ENCODE measurements around the gene TNS3.

The TNS3 gene

DNA sequence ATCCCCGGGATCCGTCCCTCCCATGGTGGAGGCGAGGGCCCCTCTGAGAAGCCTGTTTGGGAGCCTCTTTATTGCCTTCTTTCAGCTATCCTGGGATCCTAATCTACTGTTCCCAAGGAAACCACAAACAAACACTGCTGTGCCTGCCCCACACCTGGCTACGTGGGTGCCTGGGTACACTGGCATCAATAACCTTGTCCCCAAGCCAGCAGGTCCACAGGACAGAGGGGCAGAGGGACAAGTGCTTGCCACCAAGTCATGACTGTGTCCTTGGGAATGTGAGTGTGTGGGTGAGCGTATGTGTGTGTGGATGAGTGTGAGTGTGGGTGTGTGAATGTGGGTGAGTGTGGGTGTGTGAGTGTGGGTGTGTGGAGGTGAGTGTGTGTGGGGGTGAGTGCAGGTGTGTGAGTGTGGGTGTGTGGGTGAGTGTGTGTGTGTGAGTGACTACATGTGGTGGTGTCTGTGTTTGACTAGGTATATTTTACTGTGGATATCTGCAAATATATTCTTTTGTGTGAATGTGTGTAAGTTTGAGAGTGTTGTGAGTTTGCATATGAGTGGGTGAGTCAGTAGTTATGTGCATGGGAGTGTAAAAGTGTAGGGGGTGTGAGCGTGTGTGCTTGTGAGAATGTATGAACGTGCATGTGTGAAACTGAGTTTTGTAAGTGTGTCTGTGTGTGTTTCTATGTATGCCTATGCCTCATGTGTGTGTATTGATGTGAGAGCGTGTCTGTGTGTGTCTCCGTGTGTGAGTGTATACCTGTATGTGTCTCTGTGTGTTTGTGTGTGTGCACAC is 96.1 kb downstream of the TNS3 start:
- no peak for DNase-seq (ENCODE audit: low read depth in 2 of 2)

DNA sequence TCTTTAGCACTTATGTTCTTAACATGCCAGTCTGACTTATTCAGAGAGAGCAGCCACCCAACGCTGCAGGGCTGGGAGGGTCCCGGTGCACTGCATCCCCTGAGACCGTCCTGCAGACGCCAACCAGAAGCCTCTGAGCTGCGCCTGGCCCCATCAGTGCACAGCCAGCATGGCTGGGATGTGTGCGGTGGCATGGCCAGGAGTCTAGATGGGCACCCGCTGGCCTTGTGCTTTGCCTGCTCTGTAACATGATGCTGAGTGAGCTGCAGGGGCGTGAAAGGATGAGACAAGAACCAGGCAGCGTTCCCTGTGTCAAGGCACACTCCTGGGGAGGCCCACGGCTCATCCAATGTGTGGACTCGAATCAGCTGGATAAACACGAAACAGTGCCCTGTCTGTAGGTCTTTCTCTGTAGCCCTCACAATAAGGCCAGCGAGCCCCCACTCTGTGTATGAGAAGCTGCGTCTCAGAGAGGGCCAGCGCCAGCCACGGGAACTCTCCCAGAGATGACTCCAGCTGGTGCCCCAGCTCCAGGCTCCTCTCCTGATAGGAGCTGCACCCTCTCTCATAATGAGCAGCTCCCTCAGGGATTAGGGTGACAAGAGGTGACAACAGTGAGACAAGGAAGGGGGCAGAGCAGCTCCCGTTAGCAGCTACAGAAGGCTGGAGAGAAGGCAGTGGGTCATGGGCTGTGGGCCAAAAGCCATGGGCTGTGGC is 96.8 kb downstream of the TNS3 start:
- DNase-seq (ENCODE audit: low read depth in 2 of 2): no peak

DNA sequence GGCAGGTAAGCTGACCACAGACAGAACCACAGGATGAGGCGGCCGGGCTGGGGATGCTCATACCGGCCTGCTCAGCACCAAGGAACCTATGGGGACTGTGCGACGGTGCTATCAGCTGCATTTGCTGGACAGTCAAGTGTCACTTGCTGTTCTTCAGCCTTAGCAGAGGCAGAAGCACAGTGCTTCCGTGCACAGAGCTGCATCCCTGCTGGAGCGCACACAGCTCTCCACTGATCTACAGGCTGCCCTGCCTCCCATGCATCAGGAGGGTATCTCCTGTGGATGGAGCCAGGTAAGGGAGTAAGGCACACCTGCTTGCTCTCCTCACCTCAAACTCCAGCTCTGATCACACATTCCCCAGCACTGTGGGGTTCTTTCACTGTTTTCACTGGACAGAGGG is 97.5 kb downstream of the TNS3 start:
- no peak for DNase-seq (ENCODE audit: low read depth in 2 of 2)

DNA sequence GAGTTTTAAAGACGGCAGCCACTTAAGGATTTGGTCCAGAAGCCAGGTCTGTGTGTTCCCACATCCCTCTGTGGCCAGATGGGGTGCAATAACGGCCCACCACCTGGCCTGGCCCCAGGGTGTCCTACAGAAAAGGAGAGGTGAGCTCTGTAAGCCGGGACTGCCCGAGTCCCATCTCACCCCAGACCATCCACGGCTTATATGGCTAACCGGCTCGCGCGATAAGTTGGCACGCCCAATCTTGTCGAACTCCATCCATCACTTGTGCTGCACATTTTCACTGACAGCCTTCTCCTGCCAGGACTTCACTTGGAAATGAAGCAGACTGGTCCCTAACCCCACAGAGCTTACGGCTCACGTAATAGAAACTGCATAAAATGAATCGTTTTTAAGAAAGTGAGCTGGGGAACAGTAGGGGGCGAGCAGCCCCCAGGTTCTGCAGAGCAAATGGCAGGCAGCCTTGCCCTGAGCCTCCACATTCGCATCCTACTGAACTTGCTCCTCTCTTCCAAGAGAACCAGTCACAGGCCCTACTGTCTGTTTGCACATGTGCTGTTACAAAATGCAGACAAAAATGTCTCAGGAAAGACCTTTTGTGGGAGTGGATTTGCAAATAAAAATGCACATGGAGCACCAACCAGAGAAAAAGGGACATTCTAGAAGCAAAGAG is 98.2 kb downstream of the TNS3 start:
- DNase-seq (ENCODE audit: low read depth in 2 of 2): no peak

DNA sequence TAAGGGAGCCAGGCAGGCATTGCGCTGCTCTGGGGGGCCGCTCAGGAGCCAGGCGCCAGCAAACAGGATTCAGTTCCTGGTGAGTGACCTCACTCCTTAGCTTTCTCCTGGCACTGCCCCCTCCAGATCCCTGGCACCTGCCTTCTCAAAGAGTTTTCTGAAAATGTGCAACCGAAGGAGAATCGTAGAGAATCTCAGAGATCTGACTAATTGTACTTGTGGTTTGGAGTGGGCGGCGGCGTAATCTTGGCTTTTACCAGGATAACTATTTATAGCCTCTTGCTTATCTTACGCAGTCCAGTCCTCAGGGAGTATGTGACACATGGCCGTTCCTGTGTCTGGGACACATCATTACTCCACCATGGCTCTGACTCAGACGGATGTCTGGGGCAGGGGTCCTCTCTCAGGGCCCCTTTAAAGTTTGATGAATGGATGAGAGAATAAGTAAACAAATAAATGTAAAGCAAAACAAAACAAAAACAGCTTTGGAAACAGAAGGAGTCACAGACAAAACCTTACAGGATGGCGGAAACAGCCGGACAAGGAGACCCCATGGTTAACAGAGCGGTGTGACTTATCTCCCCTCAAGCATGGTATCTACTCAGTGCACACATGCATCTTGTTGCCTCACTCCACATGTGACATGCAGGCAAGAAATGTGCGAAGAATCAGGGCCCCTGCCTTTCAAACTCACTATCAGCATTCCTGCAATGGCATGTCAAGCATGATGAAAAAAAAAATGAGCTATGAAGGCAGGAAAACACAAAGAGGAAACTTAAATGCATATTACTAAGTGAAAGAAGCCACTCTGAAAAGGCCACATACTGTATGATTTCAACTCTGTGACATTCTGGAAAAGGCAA is 99.7 kb downstream of the TNS3 start:
- peak; percentile 65 to 74 for DNase-seq (ENCODE audit: low read depth in 2 of 2)

DNA sequence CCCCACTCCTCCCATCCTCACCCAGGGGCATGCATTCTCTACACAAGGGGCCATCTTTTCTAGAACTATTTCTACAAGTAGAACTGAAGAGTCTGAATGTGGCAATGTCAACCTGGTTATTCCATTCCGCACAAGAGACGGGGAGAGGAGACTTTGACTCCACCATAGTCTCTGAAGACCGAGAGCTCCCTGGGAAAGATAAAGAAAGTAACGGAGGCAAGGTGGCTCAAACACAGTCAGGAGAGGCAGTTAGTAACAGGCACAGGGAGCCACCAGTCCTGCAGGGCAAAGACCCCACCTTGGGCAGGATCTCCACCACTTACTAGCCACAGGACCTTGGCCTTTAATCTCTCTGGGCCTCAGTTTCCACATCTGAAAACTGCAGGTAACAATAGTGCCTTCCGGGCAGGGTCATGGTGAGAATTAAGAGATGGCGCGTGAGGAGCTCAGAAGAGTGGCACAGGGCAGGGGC is 100.3 kb downstream of the TNS3 start:
- DNase-seq (ENCODE audit: low read depth in 2 of 2): no peak

DNA sequence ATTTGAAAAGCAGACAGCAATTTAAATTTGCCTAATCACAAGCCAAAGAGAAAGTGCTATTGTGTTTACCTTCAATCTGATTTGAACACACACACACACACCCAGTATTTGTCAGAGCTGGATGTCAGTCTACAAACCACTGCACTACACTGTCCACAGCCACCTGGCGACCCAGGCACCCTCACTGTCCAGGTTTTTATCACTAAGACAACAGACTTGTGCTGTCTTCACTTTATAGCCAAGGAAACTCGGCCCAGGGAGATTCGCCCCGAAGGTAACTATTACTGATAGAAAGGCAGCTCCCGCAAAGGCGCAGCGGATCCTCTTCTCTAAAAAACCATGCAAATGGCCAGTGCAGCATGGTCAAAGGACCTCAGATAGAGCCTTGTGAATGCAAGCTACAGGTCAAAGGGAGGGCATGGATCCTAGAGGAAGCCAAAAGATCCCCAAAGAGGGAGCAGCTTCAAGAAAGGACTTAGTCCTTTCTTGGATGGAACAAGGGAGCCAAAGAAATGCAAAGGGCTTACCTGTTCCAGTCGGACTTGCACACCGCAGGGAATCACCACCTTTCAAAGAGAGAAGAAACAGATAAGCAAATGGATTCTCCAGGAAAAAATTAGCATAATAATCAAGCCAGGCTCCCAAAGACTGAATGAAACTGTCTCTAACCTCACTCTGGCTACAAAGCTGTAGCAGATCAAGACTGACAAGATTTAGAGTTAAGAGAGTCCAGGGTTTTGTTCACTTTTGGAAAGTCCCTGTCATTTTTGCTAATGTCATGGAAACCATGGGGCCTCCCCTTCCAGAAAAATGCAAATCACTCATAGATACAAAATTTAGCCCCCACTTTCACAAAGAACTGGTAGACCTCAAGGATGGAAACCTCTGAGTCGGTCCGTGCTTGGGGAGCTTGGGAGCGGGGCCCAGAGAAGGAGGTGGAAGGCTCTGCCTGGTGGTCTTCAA is 101.1 kb downstream of the TNS3 start:
- DNase-seq (ENCODE audit: low read depth in 2 of 2): no peak

DNA sequence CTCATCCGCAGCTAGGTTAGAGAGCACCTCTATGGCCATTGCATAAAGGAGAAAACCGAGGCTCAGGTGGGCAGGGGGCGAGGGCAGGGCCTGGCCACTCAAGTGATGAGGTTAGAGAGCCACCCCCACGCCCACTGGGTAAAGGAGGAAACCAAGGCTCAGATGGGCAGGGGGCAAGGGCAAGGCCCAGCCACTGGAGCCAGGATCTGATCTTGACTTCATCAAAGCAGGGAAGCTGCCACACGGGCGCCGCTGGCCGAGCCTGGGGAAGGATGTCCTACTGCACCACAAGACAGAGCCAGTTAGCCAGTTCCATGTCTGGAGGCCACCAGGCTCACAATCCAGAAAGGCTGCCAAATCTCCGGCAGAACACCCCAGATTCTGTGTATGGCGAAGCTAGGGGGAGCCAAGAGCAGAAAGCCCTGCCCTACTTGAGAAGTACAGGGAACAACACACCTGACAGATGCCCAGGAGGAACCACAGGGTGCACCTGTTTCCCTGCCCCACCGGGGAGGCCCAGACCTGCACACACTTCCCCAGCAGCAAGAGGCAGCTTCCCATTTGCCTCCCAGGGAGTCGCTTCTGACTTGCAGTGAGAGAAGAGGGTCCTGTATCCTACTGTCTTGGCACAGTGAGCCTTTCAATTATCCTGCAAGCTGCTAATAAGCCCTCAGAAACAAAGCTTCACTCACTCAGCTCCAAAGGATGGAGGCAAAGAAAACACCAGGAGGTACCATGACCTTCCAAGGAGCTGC is 101.9 kb downstream of the TNS3 start:
- no peak for DNase-seq (ENCODE audit: low read depth in 2 of 2)

DNA sequence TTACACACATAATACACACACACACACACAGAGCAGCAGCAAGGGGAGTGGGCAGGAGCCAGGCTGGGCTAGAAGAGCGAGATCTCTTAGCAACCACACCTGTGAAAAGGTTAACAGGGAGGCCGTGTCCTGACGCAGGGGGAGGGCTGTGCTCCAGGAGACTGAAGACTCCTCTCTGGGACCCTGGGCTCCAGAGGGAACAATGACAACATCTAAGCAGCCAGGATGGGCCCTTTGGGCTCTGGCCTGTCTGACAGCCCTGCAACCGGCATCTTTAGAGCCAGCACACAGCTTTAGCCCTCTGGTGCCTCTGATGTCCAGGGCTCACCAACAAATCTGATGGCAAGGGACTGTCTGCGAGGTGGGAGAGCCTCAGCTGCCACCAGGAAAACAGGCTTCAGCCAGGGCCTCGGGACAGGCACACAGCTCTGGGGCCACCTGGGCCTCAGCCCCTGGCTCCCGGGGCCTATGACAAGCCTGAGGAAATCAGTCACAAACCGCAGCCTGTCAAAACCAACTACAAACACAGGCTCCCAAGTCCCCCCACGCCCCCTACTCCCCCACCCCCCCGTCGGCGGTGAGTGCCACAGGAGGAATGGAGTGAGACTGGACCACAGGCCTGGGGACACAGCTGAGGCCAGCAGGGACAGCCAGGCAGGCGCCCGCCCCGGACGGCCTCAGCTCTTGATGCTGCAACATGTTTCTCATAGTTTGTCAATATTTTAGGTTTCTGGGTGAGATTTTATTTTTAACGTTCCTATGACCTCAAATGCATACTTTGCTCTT is 102.8 kb downstream of the TNS3 start:
- no peak for DNase-seq (ENCODE audit: low read depth in 2 of 2)

DNA sequence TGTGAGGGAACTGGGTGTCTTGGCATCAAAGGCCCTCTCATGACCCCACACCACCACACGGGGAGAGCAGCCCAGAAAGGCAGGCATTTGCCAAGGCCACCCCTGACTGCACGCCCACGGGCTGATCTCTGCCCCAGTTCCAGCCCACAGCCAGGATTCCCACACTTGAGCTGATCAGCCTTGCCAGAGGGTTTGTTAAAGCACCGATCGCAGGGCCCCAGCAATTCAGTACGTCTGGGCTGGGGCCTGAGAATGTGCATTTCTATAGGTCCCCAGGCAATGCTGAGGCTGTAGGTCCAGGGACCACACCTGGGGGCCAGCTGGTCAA is 103.9 kb downstream of the TNS3 start:
- DNase-seq (ENCODE audit: low read depth in 2 of 2): no peak

DNA sequence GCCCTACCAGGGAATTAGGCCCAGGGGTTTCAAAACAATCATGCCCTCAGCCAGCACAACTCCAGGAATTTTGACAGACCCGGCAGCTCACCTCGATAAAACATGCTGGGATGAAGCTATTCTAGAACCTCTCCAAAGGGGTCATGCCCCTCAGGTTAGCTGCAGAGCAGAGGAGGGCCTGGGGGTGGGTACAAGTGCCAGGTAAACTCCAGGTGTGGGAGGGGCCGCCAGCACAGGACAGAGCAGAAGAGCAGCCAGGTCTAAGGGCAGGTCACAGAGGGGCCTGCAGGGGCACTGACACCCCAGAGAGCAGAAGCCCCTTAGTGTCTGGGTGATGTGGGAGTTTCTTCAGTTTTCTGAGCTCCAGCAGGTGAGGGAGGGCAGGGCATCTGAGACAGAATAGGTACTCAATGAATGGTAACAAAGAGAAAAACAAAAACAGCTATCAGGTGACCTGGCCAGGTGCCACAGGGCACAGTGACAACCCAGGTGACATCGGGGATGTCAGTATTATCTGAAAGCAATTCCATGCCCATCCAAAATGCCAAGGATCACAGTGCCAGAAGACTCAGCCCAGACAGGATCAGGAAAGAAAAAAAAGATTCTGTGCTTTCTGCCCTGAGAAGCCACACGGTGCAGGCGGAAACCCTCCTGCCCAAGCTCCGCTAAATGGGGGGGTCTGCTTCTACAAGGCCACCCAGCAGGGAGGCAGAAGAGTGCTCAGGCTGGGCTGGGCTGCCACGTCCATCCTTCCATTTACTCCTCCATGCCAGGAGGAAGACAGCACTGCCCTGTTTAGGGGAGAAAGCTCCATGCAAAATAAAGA is 104.5 kb downstream of the TNS3 start:
- DNase-seq (ENCODE audit: low read depth in 2 of 2): no peak

DNA sequence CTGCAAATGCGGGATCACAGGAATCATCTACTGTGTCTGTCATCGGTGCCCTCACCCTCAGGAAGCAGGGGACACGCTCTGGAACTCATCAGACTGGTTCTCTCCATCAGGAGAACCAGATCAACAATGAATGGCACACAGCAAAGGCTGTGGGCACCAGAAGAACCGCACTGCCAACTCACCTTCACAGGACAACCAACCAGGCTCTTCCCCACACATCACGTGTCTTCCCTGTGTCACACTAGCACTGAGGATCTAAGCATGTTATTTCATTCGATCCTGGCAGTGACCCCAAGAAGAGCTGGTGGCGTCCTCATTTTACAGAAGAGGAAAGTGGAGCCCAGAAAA is 106.1 kb downstream of the TNS3 start:
- no peak for DNase-seq (ENCODE audit: low read depth in 2 of 2)

DNA sequence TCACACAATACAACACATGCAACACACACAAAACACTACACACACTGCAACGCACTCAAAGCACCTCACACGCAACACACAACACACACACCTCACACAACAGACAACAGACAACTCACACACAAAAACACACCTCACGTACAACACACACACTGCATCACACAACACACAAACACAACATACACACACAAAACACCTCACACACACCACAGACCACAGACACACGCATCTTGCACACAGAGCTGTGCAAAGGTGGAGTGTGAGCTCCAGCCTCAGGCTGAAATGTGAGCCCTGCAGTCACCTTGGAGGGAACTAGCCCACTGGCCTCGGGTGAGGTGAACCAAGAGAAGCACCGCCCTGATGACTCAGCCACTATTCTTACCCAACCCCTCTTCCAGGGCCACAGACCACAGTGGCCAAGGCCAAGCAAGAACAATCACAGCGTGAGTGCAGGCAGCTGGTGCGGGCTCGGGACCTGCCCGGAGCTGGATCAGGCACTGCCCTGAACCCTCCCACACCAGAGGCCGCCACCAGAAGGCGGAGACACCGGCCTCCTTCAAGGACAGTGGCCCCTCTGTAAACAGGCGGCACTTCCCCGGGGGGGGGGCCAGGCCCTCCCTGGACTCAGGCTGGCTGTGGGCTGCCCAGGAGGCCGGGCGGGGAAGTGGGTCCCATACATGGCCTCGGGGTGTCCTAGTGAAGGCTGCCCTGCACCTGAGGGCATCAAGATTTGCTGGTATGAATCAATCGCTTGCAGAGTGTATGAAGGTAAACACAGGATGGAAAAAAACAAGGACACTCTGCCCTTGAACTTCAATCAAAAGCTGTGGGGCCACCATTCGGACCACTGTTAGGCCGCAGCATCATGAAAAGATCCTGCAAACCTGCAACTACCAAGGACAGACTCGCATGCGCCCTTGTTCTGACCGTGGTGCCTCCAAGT is 106.7 kb downstream of the TNS3 start:
- DNase-seq (ENCODE audit: low read depth in 2 of 2): no peak

DNA sequence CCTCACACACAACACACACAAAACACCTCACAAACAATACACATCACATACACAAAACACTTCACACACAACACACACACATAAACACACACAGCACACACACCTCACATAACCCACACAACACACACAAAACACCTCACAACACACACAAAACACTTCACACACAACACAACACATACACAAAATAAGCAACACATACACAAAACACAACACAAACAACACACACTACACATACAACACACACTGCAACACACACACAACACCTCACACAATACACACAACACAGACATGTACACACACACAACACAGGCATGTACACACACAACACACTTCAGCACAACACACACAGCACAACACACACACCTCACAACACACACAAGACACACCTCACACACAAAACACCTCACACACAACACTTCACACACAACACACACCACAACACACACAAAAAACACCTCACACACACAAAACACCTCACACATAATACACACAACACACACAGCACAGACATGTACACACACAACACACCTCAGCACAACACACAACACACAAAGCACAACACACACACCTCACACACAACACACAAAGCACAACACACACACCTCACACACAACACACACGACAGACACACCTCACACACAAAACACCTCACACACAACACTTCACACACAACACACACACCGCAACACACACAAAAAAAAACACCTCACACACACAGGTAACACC is 107.5 kb downstream of the TNS3 start:
- DNase-seq (ENCODE audit: low read depth in 2 of 2): no peak

DNA sequence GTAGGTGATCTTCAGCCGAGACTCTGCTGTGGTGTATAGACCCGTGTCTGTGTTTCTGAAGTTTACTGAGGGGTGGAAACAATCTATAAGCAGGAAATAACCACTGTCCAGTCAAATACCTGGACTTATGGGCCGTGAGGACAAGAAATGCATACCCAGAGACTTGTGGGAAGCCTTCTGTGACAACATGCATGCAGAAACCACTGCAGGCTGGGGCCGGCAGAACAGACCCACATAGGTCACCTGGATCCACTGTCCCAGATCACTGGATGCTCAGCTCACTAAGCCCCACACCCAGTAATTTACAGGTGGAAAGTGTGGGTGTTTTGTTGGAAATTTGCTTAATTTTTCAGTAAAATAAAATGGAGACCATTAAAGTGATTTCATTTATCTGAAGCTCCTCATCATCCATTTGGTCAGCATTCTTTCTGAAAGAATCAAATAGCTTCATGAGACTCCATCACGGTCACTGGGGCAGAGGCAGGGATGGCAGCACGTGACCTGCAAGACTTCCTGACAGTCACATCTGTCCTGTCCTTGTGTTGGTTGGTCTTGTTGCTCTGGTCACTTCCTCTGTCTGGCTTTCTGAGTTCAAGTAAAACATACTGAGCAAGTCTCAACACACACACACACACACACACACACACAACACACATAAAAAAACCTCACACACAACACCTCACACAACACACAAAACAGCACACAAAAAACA is 108.3 kb downstream of the TNS3 start:
- no peak for DNase-seq (ENCODE audit: low read depth in 2 of 2)
